Heart right ventricle (tissue), 16 donors: ENCODE data around the gene IL10RB. TPM values are rescaled to one million over a fixed set of nuclear protein-coding genes. Genes with fewer than 3 reads are reported as not detected.
A peak's percentile ranks its signal among the peaks of the same experiment; 100 is the strongest.

Source experiments
- ATAC-seq, 8 donors: fragments of 200-7000 bp; cut with Tn5 transposase; one replicate each; pipeline ENCODE4 v1.9.1; 2020; ENCODE audit warnings: mild to moderate bottlenecking in 8 of 8, moderate library complexity in 8 of 8, moderate number of reproducible peaks in 1 of 8
- DNase-seq, 2 donors: peaks; one replicate each; pipeline ENCODE4 v3.0.0-alpha.2; 2020
- H3K27ac ChIP-seq, 10 donors: fragments of 200-600 bp; sonication (generic) in 2 of 10; one replicate each; pipeline versions ENCODE4 v1.5.0 to v1.8.0; 2020 to 2022; ENCODE audit warnings: mild to moderate bottlenecking in 3 of 10
- H3K27me3 ChIP-seq, 7 donors: fragments of 200-600 bp; one replicate each; pipeline ENCODE4 v1.8.0; 2021 to 2022; ENCODE audit warnings: mild to moderate bottlenecking in 2 of 7
- H3K36me3 ChIP-seq, 9 donors: fragments of 200-600 bp; sonication (generic) in 1 of 9; one replicate each; pipeline versions ENCODE4 v1.5.0 to v1.8.0; 2020 to 2022; ENCODE audit warnings: mild to moderate bottlenecking in 2 of 9
- H3K4me1 ChIP-seq, 9 donors: fragments of 200-600 bp; sonication (generic) in 1 of 9; one replicate each; pipeline versions ENCODE4 v1.5.0 to v1.8.0; 2020 to 2022; ENCODE audit warnings: mild to moderate bottlenecking in 4 of 9
- H3K4me3 ChIP-seq, 10 donors: fragments of 200-600 bp; sonication (generic) in 2 of 10; one replicate each; pipeline versions ENCODE4 v1.5.0 to v1.8.0; 2020 to 2022; ENCODE audit warnings: mild to moderate bottlenecking in 7 of 10, moderate library complexity in 2 of 10
- H3K9me3 ChIP-seq, 11 donors: fragments of 200-600 bp in 10 of 11; sonication (generic) in 2 of 11; one replicate each; pipeline versions ENCODE4 v1.5.0 to v1.8.0; 2013 to 2022; ENCODE audit warnings: mild to moderate bottlenecking in 2 of 11, control low read depth in 1 of 11, moderate library complexity in 1 of 11
- CTCF ChIP-seq, 9 donors: fragments of 200-600 bp; sonication (generic) in 2 of 9; IDR thresholded peaks; one replicate each; pipeline versions ENCODE4 v1.5.0 to v1.8.0; 2021 to 2022; ENCODE audit warnings: antibody characterized with exemption in 9 of 9, mild to moderate bottlenecking in 5 of 9, moderate library complexity in 1 of 9
- WGBS, 2 donors: extraction: QIAGEN DNeasy Blood & Tissue Kit; methylation state at CpG; one replicate each; pipeline ENCODE4 v1.1.7; 2013; ENCODE audit warnings: inconsistent platforms in 1 of 2; 5-methylcytosine and 5-hydroxymethylcytosine counted together
- intact Hi-C, 10 donors: fragments of 100-400 bp; cut with DNase I; formaldehyde crosslinking; loops; one replicate each; pipeline versions ENCODE4 v1.11.1 to v1.14.2; 2022
- polyA plus RNA-seq, 2 donors: library from polyadenylated mRNA; stranded (reverse); fragments of 200-250 nt; gene quantifications; one replicate each; pipeline ENCODE4 v1.2.3, GENCODE V29; 2013
- total RNA-seq, 10 donors: library from RNA; stranded (reverse); fragmentation: NEBNext Ultra II Directional in 3 of 10; extraction: Animal tissue kit (Norgen Biotek cat#: 25700) in 3 of 10; gene quantifications; one replicate each; pipeline versions ENCODE4 v1.2.1 to v1.2.4, GENCODE V29; 2021 to 2023
- donor health status: Arrhythmogenic right ventricular cardiomyopathy.
- donor health status: ischemic (EF 13 %, LVEDD 7.1; RV severe dilation, severe dysfunction).
- donor health status: healthy with polysubstance abuse.
- donor health status: DM: no; HTN: yes; CAD: no.
- donor health status: DM: no; HTN: no; CAD: no.
- donor health status: ischemic (EF 25% LVEDD 6.9; RV normal size, moderate dysfunction).
- donor health status: ischemic (EF 25% LVEDD 5.7; RV mildly dilated, moderate dysfunction).
- donor health status: healthy.
- donor health status: DM: yes; HTN: yes; CAD: no.
- donor health status: Ischemic cardiomyopathy.
- donor health status: ischemic (EF 35%, LVEDD 5.7; RV mildly dilated, moderate dysfunction).
- donor health status: nonischemic (EF 11% LVEDD 7.7; RV severe dilation, severe dysfunction).
- donor health status: DM: yes; HTN: yes; CAD: no.
- donor health status: PGD.
- donor health status: ischemic (EF 29% LVEDD 5.4; RV normal size, mild dysfunction).
- donor health status: nonischemic (EF 23%, LVEDD 6.1; RV moderate dilation, normal function).

IL10RB gene
- total and polyA plus RNA-seq, 12 donors, result 4.1 to 16.8 (median 7.2) TPM

- peak; percentile 98 to 99 for DNase-seq
- H3K9me3 ChIP-seq, result no peaks in the 10 kb centered on the region
- H3K27ac ChIP-seq, result peak within 1 kb of the TSS; percentile 92 to 100 (median 99)
- no peak for TF ChIP-seq CTCF (IDR thresholded peaks at IDR 0.05)
- WGBS, 2 donors, result 0 to 1% methylated on average over 86 of the region's 86 CpGs
- no peaks in the 10 kb centered on the region for H3K36me3 ChIP-seq
- peaks cover 2 to 49% (median 36%) of the 10 kb centered on the region in 9 donors for H3K4me1 ChIP-seq
- H3K4me3 ChIP-seq, result peak within 1 kb of the TSS; percentile 67 to 99 (median 93)
- ATAC-seq, result peak; percentile 98 to 100 (median 99)
- intact Hi-C loops, result loop anchor here in 4 of 10 donors (5.0 to 10.0 kb wide), 3 partner anchors 38 to 90 kb away; partner anchors contain the start of gene IL10RB (in 1 of the 4)
- H3K27me3 ChIP-seq, result no peaks in the 10 kb centered on the region
Measured at GRCh38 chr21:33324291-33325221, 58.4 kb downstream of the IL10RB start, which contains the start of gene IFNAR1. Gene IFNAR1 (plus strand): TSS chr21:33324970. CDS start chr21:33325056, 86 bp downstream.

GRCh38 chr21:33325222-33326067 is 59.3 kb downstream of the IL10RB start:
- Histone ChIP-seq H3K9me3 (no peaks in the 10 kb centered on the region), H3K27me3 (no peaks in the 10 kb centered on the region), H3K4me3 (peak overlapping the region; percentile 67 to 99 (median 93)), H3K36me3 (peaks cover 0 to 3% (median 0%) of the 10 kb centered on the region in 9 donors), H3K4me1 (peaks cover 2 to 55% (median 42%) of the 10 kb centered on the region in 9 donors), H3K27ac (peak overlapping the region; percentile 92 to 100 (median 99))
- 0% methylated on average over 28 of the region's 28 CpGs for WGBS, 2 donors
- intact Hi-C loops, result loop anchor here in 4 of 10 donors (5.0 to 10.0 kb wide), 3 partner anchors 37 to 91 kb away; partner anchors contain the start of gene IL10RB (in 1 of the 4)
- DNase-seq, result peak; percentile 72 to 83
- peak; percentile 65 to 81 (median 72) for ATAC-seq
- no peak for TF ChIP-seq CTCF (IDR thresholded peaks at IDR 0.05)

- intact Hi-C loops, result loop anchor here in 4 of 10 donors (5.0 to 10.0 kb wide), 3 partner anchors 35 to 93 kb away; partner anchors contain the start of gene IL10RB (in 1 of the 4)
- no peak overlapping the region for H3K4me3 ChIP-seq
- ATAC-seq (no peak), DNase-seq (no peak)
- no peaks in the 10 kb centered on the region for H3K27me3 ChIP-seq
- H3K27ac ChIP-seq, result peak overlapping the region in 2 of 10 donors; percentile 29 to 93
- H3K36me3 ChIP-seq, result peaks cover 0 to 19% (median 0%) of the 10 kb centered on the region in 9 donors
- peaks cover 2 to 62% (median 43%) of the 10 kb centered on the region in 9 donors for H3K4me1 ChIP-seq
- no peak for TF ChIP-seq CTCF (IDR thresholded peaks at IDR 0.05)
- WGBS, 2 donors, result 74 to 82% methylated on average over 3 of the region's 3 CpGs
- peaks cover 0 to 7% (median under 1%) of the 10 kb centered on the region in 11 donors for H3K9me3 ChIP-seq
Measured at GRCh38 chr21:33327326-33327725, 61.2 kb downstream of the IL10RB start.
